ENCODE results near the gene DOK7.
"Not testable (repeated sequence)": the region's sequence is repeated elsewhere in the genome, so short reads cannot be mapped to it uniquely, and the experiment has no call there.

Gene DOK7

DNA sequence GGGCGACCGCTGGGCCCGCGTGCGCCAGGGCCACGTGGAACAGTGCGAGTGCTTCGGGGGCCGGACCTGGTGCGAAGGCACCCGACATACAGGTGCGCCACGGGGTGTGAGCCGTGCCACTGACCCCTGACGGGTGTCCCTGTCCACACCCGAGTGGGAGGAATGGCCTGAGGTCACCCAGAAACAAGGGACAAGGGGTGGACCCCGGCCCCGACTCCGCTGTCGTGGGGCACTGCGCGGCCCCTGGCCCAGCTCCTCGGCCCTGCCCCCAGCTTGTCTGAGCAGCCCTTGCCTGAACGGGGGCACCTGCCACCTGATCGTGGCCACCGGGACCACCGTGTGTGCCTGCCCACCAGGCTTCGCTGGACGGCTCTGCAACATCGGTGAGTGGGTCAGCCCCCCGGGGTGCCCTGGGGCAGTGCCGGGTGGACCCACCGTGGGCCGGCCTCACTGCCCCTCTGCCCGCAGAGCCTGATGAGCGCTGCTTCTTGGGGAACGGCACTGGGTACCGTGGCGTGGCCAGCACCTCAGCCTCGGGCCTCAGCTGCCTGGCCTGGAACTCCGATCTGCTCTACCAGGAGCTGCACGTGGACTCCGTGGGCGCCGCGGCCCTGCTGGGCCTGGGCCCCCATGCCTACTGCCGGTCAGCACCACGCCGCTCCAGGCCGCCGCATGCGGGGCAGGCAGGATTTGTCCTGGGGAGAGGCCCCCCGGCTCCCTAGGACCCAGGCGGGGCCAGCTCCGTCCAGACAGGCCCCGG lies 18.6 kb upstream of the DOK7 start:
- DNase-seq: no peak

DNA sequence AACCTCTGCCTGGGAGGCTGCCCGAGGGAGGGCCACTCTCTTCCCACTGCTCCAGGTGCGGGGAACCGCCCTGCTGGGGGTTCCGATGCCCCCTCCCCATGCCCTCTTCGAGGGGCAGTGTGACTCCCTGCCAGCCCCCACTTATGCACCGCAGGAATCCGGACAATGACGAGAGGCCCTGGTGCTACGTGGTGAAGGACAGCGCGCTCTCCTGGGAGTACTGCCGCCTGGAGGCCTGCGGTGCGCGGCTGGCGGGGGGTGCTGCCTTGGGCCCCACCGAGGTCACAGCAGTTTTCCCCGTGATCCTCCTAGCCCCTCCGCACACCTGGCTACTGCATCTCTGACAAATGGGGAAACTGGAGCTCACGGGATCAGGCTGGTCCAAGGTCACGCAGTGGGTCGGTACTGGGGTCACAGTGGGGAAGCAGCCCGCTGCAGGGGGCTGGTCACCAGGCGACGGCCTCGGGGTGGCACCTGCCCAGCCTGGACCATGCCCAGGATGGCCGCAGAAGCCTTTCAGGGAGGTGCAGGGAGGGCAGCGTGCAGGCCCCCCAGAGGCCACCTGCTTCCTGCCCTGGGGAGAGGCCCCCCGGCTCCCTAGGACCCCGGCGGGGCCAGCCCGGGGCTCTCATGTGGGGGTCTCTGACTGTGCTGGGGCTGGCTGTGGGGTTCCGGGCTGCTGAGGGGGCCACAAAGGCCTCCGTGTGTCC lies 17.8 kb upstream of the DOK7 start:
- no peak for DNase-seq

DNA sequence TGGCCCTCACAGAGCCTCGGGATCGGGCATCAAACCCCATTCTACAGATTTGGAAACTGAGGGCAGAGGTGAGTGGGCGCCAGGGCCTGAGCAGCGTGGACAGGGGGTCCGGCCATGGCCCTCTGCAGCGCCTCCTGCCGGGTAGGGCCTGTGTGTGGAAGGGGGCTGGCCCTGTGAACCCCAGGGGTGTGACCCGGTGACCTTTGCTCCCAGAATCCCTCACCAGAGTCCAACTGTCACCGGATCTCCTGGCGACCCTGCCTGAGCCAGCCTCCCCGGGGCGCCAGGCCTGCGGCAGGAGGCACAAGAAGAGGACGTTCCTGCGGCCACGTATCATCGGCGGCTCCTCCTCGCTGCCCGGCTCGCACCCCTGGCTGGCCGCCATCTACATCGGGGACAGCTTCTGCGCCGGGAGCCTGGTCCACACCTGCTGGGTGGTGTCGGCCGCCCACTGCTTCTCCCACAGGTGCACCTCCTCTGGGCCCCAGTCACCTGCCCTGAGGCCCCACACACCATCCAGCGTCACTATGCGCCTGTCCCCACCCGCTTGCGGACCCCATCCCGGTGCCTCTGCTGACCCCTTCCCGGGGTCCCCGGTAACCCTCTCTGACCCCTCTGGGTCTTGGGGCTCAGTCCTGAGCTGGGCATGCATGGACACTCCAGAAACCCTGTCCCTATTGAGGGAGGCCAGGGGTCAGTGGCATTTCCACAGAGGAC lies 17.1 kb upstream of the DOK7 start:
- DNase-seq: no peak

DNA sequence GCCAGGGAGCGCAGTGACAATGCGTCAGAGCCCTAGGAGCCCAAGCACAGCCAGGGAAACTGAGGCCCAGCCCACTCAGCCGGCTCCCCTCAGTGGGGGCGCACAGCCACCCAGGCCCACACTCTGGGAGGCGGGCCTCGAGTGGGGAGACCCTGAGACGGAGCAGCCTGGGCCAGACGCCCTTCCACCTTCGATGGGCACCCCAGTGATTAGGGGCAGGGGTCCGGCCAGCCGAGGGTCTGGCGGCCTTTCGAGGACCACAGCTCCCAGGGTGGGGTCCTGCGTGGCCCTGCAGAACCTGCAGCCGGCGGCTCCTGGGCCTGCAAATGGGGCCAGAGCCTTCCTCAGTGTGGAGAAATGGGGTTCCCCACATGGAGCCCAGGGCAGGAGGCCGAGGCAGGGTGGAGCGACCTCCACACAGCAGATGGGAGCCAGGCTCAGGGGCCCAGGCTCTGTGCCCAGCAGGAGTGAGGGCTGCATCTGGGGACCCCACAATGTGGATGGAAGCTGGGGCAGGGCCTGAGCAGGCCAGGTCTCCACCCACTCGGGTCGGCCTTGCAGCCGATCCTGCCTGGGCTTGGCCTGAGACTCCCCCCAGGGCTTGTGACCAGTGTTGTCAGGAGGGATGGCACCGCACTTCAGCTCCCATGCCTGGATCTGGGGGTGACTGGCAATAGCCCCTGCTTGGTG lies 16.3 kb upstream of the DOK7 start:
- no peak for DNase-seq

DNA sequence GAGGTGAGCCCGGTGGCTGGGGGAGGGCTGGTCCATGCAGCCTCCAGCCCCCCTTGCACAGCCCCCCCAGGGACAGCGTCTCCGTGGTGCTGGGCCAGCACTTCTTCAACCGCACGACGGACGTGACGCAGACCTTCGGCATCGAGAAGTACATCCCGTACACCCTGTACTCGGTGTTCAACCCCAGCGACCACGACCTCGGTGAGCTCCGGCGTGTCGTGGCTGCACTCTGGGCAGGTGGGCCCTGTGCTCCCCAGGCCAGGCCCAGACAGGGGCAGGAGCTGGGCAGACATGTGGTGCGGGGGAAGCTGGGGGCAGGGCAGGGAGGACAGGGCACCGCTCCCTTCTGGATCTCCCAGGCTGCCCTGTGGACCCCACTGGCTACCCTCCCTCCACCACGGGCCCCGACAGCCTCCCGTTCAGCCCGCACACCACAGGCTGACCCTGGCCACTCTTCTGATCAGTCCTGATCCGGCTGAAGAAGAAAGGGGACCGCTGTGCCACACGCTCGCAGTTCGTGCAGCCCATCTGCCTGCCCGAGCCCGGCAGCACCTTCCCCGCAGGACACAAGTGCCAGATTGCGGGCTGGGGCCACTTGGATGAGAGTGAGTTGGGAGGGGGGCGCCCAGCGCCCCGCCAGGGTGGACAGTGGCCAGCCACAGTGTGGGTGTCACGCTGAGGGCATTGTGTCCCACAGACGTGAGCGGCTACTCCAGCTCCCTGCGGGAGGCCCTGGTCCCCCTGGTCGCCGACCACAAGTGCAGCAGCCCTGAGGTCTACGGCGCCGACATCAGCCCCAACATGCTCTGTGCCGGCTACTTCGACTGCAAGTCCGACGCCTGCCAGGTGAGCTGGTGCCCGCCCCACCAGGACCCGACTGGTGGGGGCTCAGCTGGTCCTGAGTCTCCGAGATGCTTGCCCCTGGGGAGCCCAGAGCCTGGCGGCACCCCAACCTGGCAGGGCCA lies 15.4 kb upstream of the DOK7 start:
- no peak for DNase-seq

DNA sequence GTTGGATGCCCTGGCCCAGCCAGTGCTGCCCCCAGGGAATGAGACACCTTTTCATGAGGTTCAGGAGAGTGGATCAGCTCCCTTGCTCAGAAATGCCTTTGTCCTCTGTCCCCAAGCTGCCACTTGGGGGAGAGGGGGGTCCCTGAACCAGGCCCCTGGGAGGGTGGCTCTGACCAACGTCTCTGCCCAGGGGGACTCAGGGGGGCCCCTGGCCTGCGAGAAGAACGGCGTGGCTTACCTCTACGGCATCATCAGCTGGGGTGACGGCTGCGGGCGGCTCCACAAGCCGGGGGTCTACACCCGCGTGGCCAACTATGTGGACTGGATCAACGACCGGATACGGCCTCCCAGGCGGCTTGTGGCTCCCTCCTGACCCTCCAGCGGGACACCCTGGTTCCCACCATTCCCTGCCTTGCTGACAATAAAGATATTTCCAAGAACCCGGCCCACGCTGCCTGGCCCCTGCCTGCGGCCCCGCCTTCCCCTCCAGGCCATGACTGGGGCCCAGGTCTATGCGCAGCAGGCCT lies 14.0 kb upstream of the DOK7 start:
- no peak for DNase-seq

DNA sequence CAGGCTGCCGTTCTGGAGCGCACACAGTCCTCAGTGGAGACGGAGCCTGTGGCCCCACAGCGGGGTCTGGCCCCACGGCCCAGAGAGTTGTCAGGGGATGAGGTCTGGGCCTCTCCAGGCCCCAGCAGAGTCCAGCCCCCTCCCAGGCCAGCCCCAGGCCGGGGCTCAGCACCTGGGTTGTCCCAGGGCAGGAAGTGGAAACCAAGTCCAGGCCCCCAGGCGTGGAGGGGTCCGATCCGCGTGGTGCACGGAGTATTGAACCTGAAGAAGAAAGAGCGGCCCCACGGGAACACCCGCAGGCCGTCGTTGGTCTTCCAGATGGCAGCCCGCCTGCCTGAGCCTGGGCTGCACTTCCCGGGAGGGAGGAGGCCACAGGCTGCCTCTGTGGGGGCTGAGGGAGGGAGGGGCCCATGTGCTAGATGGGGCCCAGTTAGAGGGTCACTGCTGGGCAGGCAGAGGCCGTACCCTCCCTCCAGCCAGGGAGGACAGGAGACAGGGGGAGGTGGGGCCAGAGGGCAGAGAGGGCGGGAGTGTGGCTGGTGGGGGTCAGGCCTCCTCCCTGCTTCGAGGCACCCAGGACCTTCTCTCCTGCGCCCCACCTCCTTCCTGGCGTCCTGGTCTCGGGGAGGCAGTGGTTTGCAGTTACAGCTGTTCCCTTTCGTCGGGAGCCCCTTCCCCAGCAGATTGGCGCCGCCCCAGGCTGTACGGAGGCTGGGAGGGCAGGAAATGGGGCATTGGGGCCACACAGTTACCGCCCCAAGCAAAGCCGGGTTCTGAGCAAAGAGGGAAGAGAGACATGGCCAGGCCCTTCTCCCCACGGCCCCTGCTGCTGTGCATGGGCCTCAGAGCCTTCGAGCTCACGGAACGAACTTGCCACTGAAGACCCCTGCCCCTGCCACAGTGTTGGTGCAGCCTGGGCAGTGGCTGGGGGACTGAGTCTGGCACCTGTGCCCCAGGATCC lies 13.3 kb upstream of the DOK7 start:
- DNase-seq: no peak

DNA sequence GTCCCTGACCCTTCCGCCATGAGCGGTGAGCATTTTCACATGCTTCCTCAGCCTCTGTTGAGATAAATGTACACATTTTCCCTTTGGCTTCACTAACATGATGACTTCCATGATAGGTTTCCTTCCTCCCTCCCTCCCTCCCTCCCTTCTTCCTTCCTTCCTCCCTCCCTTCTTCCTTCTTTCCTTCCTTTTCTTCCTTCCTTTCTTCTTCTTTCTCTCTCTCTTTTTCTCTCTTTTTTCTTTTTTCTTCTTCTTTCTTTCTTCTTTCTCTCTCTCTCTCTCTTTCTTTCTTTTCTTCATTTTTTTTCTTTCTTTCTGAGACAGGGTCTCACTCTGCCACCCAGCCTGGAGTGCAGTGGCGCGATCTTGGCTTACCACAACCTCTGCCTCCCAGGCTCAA lies 12.5 kb upstream of the DOK7 start:
- no peak for DNase-seq

DNA sequence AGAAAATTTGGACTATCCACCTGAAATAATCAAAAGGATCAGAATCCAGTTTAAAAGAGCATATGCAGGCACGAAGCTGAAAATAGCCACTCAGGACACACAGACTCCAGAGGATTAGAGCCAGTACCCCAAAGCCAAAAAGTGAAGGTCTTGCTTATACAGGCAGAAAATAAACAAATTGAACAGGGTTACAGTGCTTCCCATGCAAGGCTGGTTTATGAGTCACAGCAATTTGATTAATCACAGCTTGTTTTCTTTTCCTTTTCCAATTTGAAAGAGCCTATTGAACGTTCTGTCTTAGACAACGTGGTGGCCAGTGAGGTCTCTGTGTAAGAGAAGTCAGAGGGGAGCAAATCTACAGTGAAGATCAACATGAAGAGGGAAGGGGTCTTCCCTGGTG lies 11.2 kb upstream of the DOK7 start:
- no peak for DNase-seq

DNA sequence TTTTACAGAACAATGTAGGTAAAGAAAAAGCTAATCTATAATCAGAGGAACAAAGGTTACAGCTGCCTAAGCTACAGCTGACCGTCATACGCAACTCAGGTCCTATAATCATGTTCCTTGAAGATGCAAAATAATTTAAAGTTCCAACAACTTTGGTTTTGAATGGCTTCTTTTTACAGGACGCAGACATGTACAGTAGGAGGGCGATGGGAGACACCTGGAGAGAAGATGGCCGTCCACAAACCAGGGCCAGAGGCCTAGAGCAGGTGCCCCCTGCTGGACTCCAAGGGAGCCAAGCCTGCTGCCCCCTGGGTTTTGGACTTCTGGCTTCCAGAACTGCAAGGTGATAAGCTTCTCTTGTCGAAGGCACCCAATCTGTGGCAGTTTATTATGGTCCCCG lies 10.7 kb upstream of the DOK7 start:
- no peak for DNase-seq

DNA sequence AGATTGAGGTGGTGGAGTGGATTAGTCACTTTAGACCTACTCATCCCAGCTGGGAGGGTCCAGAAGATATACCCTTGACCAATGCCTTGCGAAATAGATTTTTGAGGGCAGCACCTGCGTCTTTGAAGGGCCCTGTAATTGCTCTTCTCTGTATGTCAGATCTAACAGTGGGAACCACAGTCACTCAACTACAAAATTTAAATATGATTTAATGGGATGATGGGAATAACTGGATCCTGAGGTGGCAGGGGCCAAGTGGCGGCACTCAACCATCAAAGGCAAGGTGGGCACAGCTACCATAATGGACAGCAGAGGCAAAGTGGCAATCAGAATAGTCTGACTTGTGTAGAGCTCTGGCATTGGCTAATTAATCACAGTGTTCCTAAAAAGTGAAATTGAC lies 7.5 kb upstream of the DOK7 start:
- DNase-seq: not testable (repeated sequence)

DNA sequence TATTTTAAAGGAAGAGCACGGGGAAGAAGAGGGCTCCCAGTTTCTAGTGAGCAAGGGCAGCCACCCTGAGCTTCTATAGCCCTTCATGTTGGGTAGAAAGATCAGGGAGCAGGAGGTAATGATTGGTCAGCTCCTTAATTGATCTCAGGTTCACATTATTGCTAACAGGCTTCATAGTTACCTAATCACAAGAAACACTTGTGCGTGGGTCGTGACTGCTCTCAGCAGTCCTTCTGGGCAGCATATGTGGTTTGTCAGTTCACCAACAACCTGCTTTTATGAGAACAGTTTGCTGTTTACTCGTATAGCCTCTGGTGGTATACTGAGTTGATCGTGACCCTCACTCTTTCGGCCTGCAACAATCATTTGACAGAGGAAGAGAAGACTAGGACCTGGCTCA lies 4.7 kb upstream of the DOK7 start:
- DNase-seq: no peak

DNA sequence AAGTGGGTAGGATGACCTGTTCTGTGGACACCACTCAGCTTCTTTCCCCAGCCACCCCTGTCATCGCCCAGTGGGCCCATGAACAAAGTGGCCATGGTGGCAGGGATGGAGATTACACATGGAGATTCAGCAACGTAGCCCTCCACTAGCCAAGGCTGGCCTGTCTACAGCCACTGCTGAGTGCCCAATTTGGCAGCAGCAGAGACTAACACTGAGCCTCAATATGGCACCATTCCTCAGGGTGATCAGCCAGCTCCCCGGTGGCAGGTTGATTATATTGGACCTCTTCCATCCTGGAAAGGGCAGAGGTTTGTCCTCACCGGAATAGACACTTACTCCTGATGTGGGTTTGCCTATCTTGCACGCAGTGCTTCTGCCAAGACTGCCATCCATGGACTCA lies 4.0 kb upstream of the DOK7 start:
- not testable (repeated sequence) for DNase-seq

DNA sequence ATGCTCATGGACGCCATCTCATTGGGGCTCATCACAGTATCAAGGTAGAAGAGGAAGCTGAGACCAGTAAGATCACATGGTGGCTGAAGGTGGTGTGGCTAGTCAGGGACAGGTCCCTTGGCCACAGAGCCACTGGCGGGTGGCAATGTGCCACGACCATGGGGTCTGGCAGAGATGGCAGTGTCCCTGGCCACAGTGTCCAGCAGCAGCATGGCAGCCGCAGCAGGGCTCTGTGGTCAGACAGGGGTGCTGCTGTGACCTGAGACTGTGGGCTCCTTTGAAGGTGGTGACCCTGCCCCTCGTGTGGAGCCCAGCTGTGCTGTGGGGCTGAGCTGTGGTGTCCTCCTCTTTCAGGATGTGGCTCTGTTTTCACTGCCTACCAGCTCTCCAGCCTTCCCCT lies 2.2 kb upstream of the DOK7 start:
- DNase-seq: no peak

DNA sequence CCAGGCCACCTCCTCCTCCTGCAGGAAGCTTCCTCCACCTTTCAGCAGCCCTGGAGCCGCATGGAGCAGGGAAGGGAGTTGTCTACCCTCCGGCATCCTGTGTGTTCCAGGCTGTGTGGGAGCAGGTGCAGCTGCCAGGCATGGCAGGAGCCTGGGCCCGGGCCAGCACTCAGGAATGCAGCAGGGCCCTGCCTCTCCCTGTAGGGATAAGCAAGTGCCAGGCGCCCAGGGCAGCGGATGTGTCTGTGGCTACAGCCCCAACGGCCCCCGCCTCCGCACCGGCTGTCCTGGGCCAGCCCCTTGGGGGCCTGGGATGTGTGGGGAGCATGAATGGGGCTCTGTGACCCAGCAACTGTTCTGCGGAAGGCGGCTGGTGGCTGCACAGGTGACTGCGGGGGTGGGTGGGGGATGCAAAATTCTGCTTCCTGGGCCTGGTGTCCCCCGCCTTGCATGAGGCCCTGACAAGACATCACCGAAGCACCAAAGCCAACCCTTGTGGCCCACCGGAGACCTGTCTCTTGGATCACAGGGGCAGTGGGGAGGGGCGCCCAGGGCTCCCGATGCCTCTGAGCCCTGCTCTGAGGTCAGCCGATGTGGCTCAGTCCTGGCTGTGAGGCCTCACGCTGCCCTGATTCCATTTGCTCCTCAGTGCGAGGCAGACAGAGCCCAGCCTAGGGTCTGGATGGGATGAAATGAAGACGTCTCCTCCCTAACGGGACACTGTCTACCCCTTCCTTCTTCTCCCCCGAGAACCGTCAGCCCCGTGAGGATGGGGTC lies 1.4 kb upstream of the DOK7 start:
- no peak for DNase-seq

DNA sequence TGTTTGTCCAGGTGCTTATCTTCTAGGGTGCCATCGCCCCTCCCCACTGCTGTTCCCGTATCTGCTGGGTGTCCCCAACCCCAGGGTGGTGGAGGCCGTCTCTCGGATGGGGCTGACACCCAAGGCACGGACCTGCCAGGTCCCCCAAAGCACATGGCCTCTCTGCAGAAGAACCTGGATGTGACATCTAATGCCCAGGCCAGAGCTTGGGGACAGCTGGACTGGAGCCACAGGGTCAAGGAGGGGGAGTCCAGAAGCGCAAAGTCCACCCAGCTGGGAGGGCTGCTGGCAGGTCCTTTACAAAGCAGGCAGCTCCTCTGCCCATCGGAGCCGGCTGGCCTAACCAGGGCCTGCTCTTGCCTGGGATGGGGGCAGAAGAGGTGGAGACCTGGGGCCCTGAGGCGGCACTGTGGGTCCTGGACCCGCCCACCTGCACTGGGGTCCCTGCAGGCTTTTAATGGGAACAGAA lies 751 bp upstream of the DOK7 start:
- DNase-seq: no peak

DNA sequence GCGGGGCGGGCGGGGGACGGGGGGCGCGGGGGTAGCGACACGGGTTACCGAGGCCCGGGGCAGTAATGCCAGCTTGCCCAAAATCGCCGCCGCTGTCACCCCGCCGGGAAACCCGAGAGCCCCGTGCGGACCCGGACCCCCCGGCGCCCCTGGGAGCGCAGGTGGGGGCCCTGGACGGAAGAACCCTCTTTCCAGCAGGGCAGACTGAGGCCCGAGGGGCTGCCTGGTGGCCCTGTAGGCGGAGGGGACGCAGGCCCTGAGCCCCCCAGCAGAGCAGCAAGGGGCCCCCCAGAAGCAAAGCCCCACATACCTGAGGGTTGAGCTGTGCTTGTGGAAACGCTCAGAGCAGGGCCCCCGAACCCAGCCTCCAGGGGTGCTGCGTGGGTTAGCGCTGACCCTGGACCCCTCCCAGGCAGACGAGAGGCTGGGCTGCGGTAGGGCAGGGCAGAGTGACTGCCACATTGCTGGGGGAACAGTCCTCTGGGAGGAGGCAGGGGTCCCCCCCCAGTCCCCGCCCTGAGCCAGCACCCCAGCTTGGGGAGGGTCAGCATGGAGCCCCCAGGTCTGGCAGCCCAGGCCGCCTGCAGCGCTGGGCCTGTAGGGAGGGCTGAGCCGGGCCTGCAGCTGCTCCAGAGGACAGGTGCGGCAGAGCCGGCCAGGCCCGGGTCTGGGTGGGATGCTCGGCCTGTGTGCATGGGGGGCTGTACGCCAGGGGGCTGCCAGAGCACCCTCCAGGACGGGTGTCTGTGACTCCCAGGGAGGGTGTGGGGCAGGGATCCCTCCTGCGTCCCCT lies 646 bp downstream of the DOK7 start:
- DNase-seq: no peak

DNA sequence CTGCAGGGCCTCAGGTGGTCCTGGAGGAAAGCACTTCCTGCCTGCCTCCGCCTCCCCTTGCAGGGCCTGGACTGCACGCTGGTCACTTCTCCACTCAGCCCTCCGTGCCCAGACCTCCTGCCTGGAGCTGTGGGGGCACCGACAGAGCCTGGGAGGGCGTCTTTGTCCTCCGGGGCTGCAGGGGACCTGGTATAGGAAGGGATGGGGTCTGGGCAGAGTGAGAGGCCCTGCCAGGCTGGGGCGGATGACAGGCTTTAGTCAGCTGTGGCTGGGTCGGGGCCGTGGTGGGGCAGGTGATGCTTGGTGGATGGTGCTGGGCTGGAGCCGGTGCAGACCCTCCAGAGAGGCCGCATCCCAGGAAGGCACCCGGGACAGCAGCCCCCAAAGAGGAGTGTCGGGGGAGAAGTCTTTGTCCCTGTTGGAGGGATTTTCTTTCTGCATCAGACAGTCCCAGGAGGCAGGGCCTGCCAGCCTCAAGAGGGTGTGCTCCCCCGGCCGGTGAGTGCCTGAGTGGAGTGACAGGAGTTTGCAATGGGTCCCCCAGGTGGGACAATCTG lies 1.3 kb downstream of the DOK7 start:
- DNase-seq: no peak

Measured in activated CD4-positive, alpha-beta T cell treated with anti-CD3 and anti-CD28 coated beads, Interleukin-2, amount 50 U/mL, for 4 hours (primary cell).